GM12878 (cell line): ENCODE results near the gene CHAC2. TPM values are rescaled to one million over a fixed set of nuclear protein-coding genes. Genes with fewer than 3 reads are reported as not detected.

Experiments
- ATAC-seq: fragments of 200-7000 bp; cut with Tn5 transposase; 3 replicates; pipeline ENCODE4 v1.9.1; 2020; ENCODE audit warnings: mild to moderate bottlenecking, moderate library complexity
- BruUV-seq: library from RNA; stranded (reverse); fragments of 400-500 nt; replicated peaks from 2 replicates; lab custom pipeline; 2021; lab: Mats Ljungman, UMichigan
- CTCF ChIA-PET: fragments of 300-600 bp; sonication (Branson Sonifier 250); formaldehyde crosslinking; extraction: SDS; loops from one replicate; lab custom pipeline; 2021; ENCODE audit warnings: inconsistent platforms; lab: Yijun Ruan, JAX
- POLR2A ChIA-PET: fragments of 350-600 bp; formaldehyde crosslinking; extraction: SDS; loops from one replicate; lab custom pipeline; 2021; ENCODE audit warnings: inconsistent platforms; lab: Charles Lee
- RAD21 ChIA-PET: fragments of 300-600 bp; sonication (Branson Sonifier 250); formaldehyde crosslinking; loops from one replicate; lab custom pipeline; 2023; ENCODE audit warnings: antibody characterized with exemption; ENCODE audit not compliant: unreplicated experiment; lab: Charles Lee
- SMC1A ChIA-PET: fragments of 300-600 bp; sonication (Branson Sonifier 250); formaldehyde crosslinking; loops from one replicate; lab custom pipeline; 2023; ENCODE audit not compliant: unreplicated experiment, uncharacterized antibody; lab: Charles Lee
- DNase-seq: peaks from one replicate; pipeline ENCODE4 v3.0.0-alpha.2; 2011; ENCODE audit warnings: low read depth, low spot score
- FAIRE-seq: peaks from 3 replicates; lab custom pipeline; 2011; peaks lifted over from hg19 to GRCh38; lab: Jason Lieb, UNC
- H2AFZ ChIP-seq: 2 replicates; pipeline ENCODE4 v1.6.0; 2011; ENCODE audit warnings: low read depth, low read length, control low read depth; ENCODE audit not compliant: control insufficient read depth
- H3K27ac ChIP-seq: 2 replicates; pipeline ENCODE4 v1.5.1; 2011; ENCODE audit warnings: control low read depth; ENCODE audit not compliant: control insufficient read depth, insufficient read depth
- H3K27me3 ChIP-seq, 2 experiments: replicated peaks in 1 of 2; 2 replicates each; pipeline versions ENCODE4 v1.6.0 to v1.6.1; 2011; ENCODE audit warnings: low read length in 1 of 2; ENCODE audit not compliant: control insufficient read depth in 2 of 2, insufficient read depth in 2 of 2
- H3K36me3 ChIP-seq, 2 experiments: 2 replicates each; pipeline ENCODE4 v1.5.1; 2011; ENCODE audit warnings: low read length in 1 of 2; ENCODE audit not compliant: control insufficient read depth in 2 of 2, insufficient read depth in 2 of 2
- H3K4me1 ChIP-seq: 2 replicates; pipeline ENCODE4 v1.6.1; 2011; ENCODE audit warnings: mild to moderate bottlenecking, low read length, moderate library complexity, mixed read lengths; ENCODE audit not compliant: control insufficient read depth, insufficient read depth
- H3K4me2 ChIP-seq: 2 replicates; pipeline ENCODE4 v1.6.0; 2011; ENCODE audit warnings: control low read depth; ENCODE audit not compliant: control insufficient read depth, insufficient read depth
- H3K4me3 ChIP-seq: fragments of 200-600 bp; sonication (generic); 2 replicates; pipeline ENCODE4 v1.5.1; 2016
- H3K79me2 ChIP-seq: 2 replicates; pipeline ENCODE4 v1.6.0; 2011; ENCODE audit warnings: low read length; ENCODE audit not compliant: control insufficient read depth, insufficient read depth
- H3K9ac ChIP-seq: 2 replicates; pipeline ENCODE4 v1.8.0; 2011; ENCODE audit warnings: low read length, control low read depth, mixed read lengths; ENCODE audit not compliant: control insufficient read depth, insufficient read depth
- H3K9me3 ChIP-seq: replicated peaks from 3 replicates; pipeline ENCODE4 v1.5.1; 2011; ENCODE audit warnings: mild to moderate bottlenecking, low read length; ENCODE audit not compliant: control insufficient read depth, insufficient read depth
- H4K20me1 ChIP-seq: 2 replicates; pipeline ENCODE4 v1.6.0; 2011; ENCODE audit not compliant: control insufficient read depth, insufficient read depth
- ATF2 ChIP-seq: IDR thresholded peaks from 2 replicates; pipeline ENCODE4 v1.6.1; 2012; ENCODE audit warnings: low read length, inconsistent platforms
- BACH1 ChIP-seq: fragments of 450-650 bp; IDR thresholded peaks from 2 replicates; pipeline ENCODE4 v1.6.1; 2017; ENCODE audit warnings: mild to moderate bottlenecking, borderline replicate concordance
- ETV6 ChIP-seq, 2 experiments: fragments of 450-650 bp in 1 of 2; IDR thresholded peaks in 1 of 2; conservative IDR thresholded peaks in 1 of 2; 2 replicates each; pipeline ENCODE4 v1.6.1; 2014; ENCODE audit warnings: antibody characterized with exemption in 1 of 2, borderline replicate concordance in 1 of 2, low read depth in 1 of 2, mild to moderate bottlenecking in 1 of 2, moderate library complexity in 1 of 2
- FOXK2 ChIP-seq: fragments of 450-650 bp; IDR thresholded peaks from 2 replicates; pipeline ENCODE4 v1.6.1; 2017; ENCODE audit warnings: mild to moderate bottlenecking, moderate library complexity
- MLLT1 ChIP-seq: fragments of 450-650 bp; IDR thresholded peaks from 2 replicates; pipeline ENCODE4 v1.6.1; 2016; ENCODE audit warnings: mild to moderate bottlenecking
- NBN ChIP-seq: fragments of 450-650 bp; IDR thresholded peaks from 2 replicates; pipeline ENCODE4 v1.6.1; 2016
- PML ChIP-seq: IDR thresholded peaks from 2 replicates; pipeline ENCODE4 v1.6.1; 2012; ENCODE audit warnings: low read length, inconsistent platforms
- POLR2AphosphoS5 ChIP-seq: IDR thresholded peaks from 2 replicates; pipeline ENCODE4 v1.6.1; 2011; ENCODE audit warnings: mild to moderate bottlenecking, low read length, inconsistent platforms
- ZNF217 ChIP-seq: fragments of 450-650 bp; IDR thresholded peaks from 2 replicates; pipeline ENCODE4 v1.6.1; 2017; ENCODE audit warnings: antibody characterized with exemption, mild to moderate bottlenecking
- ZNF384 ChIP-seq: IDR thresholded peaks from 2 replicates; pipeline ENCODE4 v1.6.1; 2012; ENCODE audit warnings: low read depth, mild to moderate bottlenecking, low read length, improper control_type of control experiment, borderline replicate concordance
- ZZZ3 ChIP-seq: IDR thresholded peaks from 2 replicates; pipeline ENCODE4 v1.6.1; 2011; ENCODE audit warnings: low read depth; ENCODE audit not compliant: control insufficient read depth, insufficient read length
- WGBS: methylation state at CpG from one replicate; pipeline ENCODE4 v1.1.6; 2016; ENCODE audit warnings: low lambda C conversion rate; ENCODE audit not compliant: insufficient replicate concordance, insufficient coverage; ENCODE audit errors: missing lambda C conversion rate; 5-methylcytosine and 5-hydroxymethylcytosine counted together
- in situ Hi-C: fragments of 300-500 bp; cut with MboI; formaldehyde crosslinking; loops from 9 replicates; pipeline ENCODE4 v1.14.3; 2018; ENCODE audit warnings: mixed read lengths
- intact Hi-C: fragments of 100-400 bp; cut with micrococcal nuclease; formaldehyde crosslinking; loops from one replicate; pipeline ENCODE4 v1.14.2; 2022; ENCODE audit not compliant: unreplicated experiment
- polyA plus RNA-seq, 11 experiments: library from polyadenylated mRNA; depleted of rRNA in 4 of 11; unstranded in 6 of 11; stranded (reverse) in 5 of 11; fragments of >200 nt; fragmentation: Nextera tagmentation in 4 of 11; fragmentation: Illumina TruSeq in 1 of 11; extraction: Ambion mirVana in 4 of 11; extraction: Trizol in 1 of 11; gene quantifications; 1 replicate in 1 of 11; 2 replicates in 10 of 11; pipeline versions ENCODE4 v1.2.1 to v1.2.3, GENCODE V29; 2011 to 2016; ENCODE audit warnings: inconsistent platforms in 2 of 11, missing spikeins in 2 of 11, low read depth in 1 of 11
- total RNA-seq, 4 experiments: library from RNA; depleted of rRNA in 3 of 4; stranded (reverse); fragments of >200 nt in 3 of 4; fragmentation: Illumina TruSeq in 1 of 4; extraction: Trizol in 1 of 4; gene quantifications; 2 replicates each; pipeline versions ENCODE4 v1.2.1 to v1.2.3, GENCODE V29; 2013 to 2021
- TF ChIP-seq, protein P1 (sequence below): IDR thresholded peaks from 2 replicates; pipeline ENCODE4 v1.6.1; 2011; ENCODE audit warnings: borderline replicate concordance, low read depth, mild to moderate bottlenecking, moderate library complexity, low read length; ENCODE audit not compliant: insufficient read depth, poor library complexity, severe bottlenecking

CHAC2 gene
- total and polyA plus RNA-seq, 10 of the 15 experiments (the other 5 are each of a cell fraction or from before 2014, with no cell fraction given), result 11.0 to 67.6 (median 25.0) TPM

GRCh38 chr2:53765767-53766166 is 1.8 kb upstream of the CHAC2 start:
- H3K36me3 ChIP-seq, result no peaks in the 10 kb centered on the region; a peak in 1 of 4 replicates
- no peak overlapping the region for H3K4me3 ChIP-seq
- ChIA-PET SMC1A (no interaction called here), RAD21 (no interaction called here), POLR2A (no interaction called here), CTCF (no interaction called here)
- H3K9me3 ChIP-seq, result no peaks in the 10 kb centered on the region
- in situ Hi-C loops, result no loop called here
- H3K4me2 ChIP-seq, result no peak overlapping the region
- no peaks in the 10 kb centered on the region for H3K27me3 ChIP-seq
- intact Hi-C loops, result loop anchor here (2.0 kb wide), 1 partner anchor 21 kb away; the partner anchor contains the start of genes ASB3 and ERLEC1
- peaks cover 5% of the 10 kb centered on the region; the same call in 1 of the 2 replicates for H3K4me1 ChIP-seq
- no peak for TF ChIP-seq ETV6 (conservative IDR thresholded peaks at IDR 0.05 in 1 of 2, IDR thresholded peaks at IDR 0.05 in 1 of 2; ENCODE audit: borderline replicate concordance in 1 of 2, low read depth in 1 of 2)
- no peak overlapping the region for H3K9ac ChIP-seq
- no peak overlapping the region for H3K27ac ChIP-seq
- DNase-seq (no peak), FAIRE-seq (no peak), ATAC-seq (no peak)
- peaks cover 38% of the 10 kb centered on the region for H3K79me2 ChIP-seq
- BruUV-seq, result no TSS peak
- WGBS, result 94% methylated on average over 1 of the region's 1 CpG
- no peaks in the 10 kb centered on the region for H4K20me1 ChIP-seq
- no peak overlapping the region for H2AFZ ChIP-seq

- Histone ChIP-seq H3K79me2 (peaks cover 42% of the 10 kb centered on the region), H3K4me1 (peaks cover 5% of the 10 kb centered on the region; the same call in 1 of the 2 replicates), H2AFZ (peak overlapping the region; percentile 98), H3K27ac (peak overlapping the region; percentile 92), H3K9ac (peak overlapping the region; percentile 90), H3K9me3 (no peaks in the 10 kb centered on the region; the same call in 2 of the 3 replicates), H4K20me1 (no peaks in the 10 kb centered on the region), H3K4me2 (peak overlapping the region; percentile 85), H3K27me3 (no peaks in the 10 kb centered on the region), H3K4me3 (peak overlapping the region; percentile 92), H3K36me3 (peaks cover 0 to 2% of the 10 kb centered on the region in 2 experiments; a peak in 1 of 4 replicates)
- FAIRE-seq (no peak), DNase-seq (no peak), ATAC-seq (peak; percentile 76)
- WGBS, result under 1% methylated on average over 12 of the region's 12 CpGs
- SMC1A ChIA-PET, result interaction anchor here (0.8 to 5.8 kb wide), 5 partner anchors 9 to 19 kb away, joined by 4 to 44 read pairs (median 14); partner anchors contain the start of genes ASB3 and ERLEC1
- no TSS peak for BruUV-seq
- intact Hi-C loops (no loop called here), in situ Hi-C loops (no loop called here)
- CTCF ChIA-PET, result interaction anchor here (0.7 to 2.6 kb wide), 7 partner anchors 9 to 56 kb away, joined by 3 to 14 read pairs (median 4); partner anchors contain the start of genes ASB3 and ERLEC1
- POLR2A ChIA-PET, result interaction anchor here (0.5 to 3.4 kb wide), 6 partner anchors 8 to 385 kb away, joined by 3 to 37 read pairs (median 10); partner anchors contain the start of genes ASB3, ERLEC1 and PSME4
- RAD21 ChIA-PET, result interaction anchor here (0.9 to 2.4 kb wide), 3 partner anchors 16 to 344 kb away, joined by 3 to 12 read pairs (median 9); partner anchors contain the start of genes ASB3 and ERLEC1
- TF ChIP-seq MLLT1, result no peak
- no peak for TF ChIP-seq ZZZ3
- TF ChIP-seq FOXK2, result no peak
- no peak for TF ChIP-seq ZNF384
- TF ChIP-seq, protein P1, sequence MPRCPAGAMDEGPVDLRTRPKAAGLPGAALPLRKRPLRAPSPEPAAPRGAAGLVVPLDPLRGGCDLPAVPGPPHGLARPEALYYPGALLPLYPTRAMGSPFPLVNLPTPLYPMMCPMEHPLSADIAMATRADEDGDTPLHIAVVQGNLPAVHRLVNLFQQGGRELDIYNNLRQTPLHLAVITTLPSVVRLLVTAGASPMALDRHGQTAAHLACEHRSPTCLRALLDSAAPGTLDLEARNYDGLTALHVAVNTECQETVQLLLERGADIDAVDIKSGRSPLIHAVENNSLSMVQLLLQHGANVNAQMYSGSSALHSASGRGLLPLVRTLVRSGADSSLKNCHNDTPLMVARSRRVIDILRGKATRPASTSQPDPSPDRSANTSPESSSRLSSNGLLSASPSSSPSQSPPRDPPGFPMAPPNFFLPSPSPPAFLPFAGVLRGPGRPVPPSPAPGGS, result peak; percentile 4
- TF ChIP-seq PML, result 0 out of 2 replicates have a peak, but pooled peaks have one; percentile 1
- no peak for TF ChIP-seq ZNF217
- TF ChIP-seq BACH1, result no peak
- TF ChIP-seq ATF2, result no peak
- TF ChIP-seq POLR2AphosphoS5, result 0 out of 2 replicates have a peak, but pooled peaks have one; percentile 4
- TF ChIP-seq NBN, result no peak
Measured at GRCh38 chr2:53768242-53768542, 588 bp downstream of the CHAC2 start.
